WTC11 (cell line): Measurements from ENCODE around the gene FAM131C. TPM values are rescaled to one million over a fixed set of nuclear protein-coding genes. Genes with fewer than 3 reads are reported as not detected.

Source experiments
- ATAC-seq: fragments of 200-7000 bp; cut with Tn5 transposase; 2 replicates; pipeline ENCODE4 v1.10.0; 2021; ENCODE audit warnings: mild to moderate bottlenecking, moderate library complexity
- CTCF ChIA-PET: fragments of 300-600 bp; sonication (Branson Sonifier 250); formaldehyde crosslinking; loops from one replicate; lab custom pipeline; 2021; ENCODE audit warnings: antibody characterized with exemption; lab: Charles Lee
- POLR2A ChIA-PET: fragments of 350-600 bp; sonication (Branson Sonifier 250); formaldehyde crosslinking; loops from one replicate; lab custom pipeline; 2021; ENCODE audit warnings: antibody characterized with exemption; lab: Charles Lee
- DNase-seq: peaks from one replicate; pipeline ENCODE4 v3.0.0; 2021; ENCODE audit warnings: low spot score
- H3K27ac Mint-ChIP-seq: 2 replicates; pipeline ENCODE4 v1.8.0; 2021; ENCODE audit warnings: mixed read lengths
- H3K27me3 Mint-ChIP-seq: 2 replicates; pipeline ENCODE4 v1.8.0; 2021; ENCODE audit warnings: low read depth, mild to moderate bottlenecking, moderate library complexity, mixed read lengths
- H3K36me3 Mint-ChIP-seq: 2 replicates; pipeline ENCODE4 v1.8.0; 2021; ENCODE audit warnings: mixed read lengths
- H3K4me1 Mint-ChIP-seq: 2 replicates; pipeline ENCODE4 v1.8.0; 2022; ENCODE audit warnings: mixed read lengths
- H3K4me3 Mint-ChIP-seq: 2 replicates; pipeline ENCODE4 v1.8.0; 2021; ENCODE audit warnings: mild to moderate bottlenecking, moderate library complexity, mixed read lengths
- H3K9me3 Mint-ChIP-seq: 2 replicates; pipeline ENCODE4 v1.8.0; 2021; ENCODE audit warnings: mixed read lengths
- HMGA2 ChIP-seq: fragments of 250-450 bp; sonication (Bioruptor Pico); IDR thresholded peaks from 2 replicates; pipeline ENCODE4 v1.4.0; 2021; ENCODE audit warnings: mild to moderate bottlenecking, moderate library complexity
- IRF2 ChIP-seq: sonication (generic); formaldehyde crosslinking; IDR thresholded peaks from 2 replicates; pipeline ENCODE4 v1.8.0; 2022; ENCODE audit warnings: low read depth, missing genetic modification reagents, borderline replicate concordance
- NFE2L1 ChIP-seq: sonication (generic); formaldehyde crosslinking; IDR thresholded peaks from 2 replicates; pipeline ENCODE4 v1.8.1; 2023; ENCODE audit warnings: missing genetic modification reagents
- ZMAT4 ChIP-seq: fragments of 250-450 bp; sonication (Bioruptor Pico); IDR thresholded peaks from 2 replicates; pipeline ENCODE4 v1.9.0; 2021; ENCODE audit warnings: mild to moderate bottlenecking
- ZNF219 ChIP-seq: sonication (generic); formaldehyde crosslinking; IDR thresholded peaks from 2 replicates; pipeline ENCODE4 v1.8.0; 2023; ENCODE audit warnings: missing genetic modification reagents, mild to moderate bottlenecking, borderline replicate concordance
- ZNF263 ChIP-seq: sonication (generic); formaldehyde crosslinking; IDR thresholded peaks from 2 replicates; pipeline ENCODE4 v1.8.1; 2022; ENCODE audit warnings: low read depth, mild to moderate bottlenecking, moderate library complexity, missing genetic modification reagents
- ZNF396 ChIP-seq: fragments of 250-450 bp; sonication (Bioruptor Pico); IDR thresholded peaks from 2 replicates; pipeline ENCODE4 v1.8.0; 2021; ENCODE audit warnings: mild to moderate bottlenecking, moderate library complexity, borderline replicate concordance
- ZNF416 ChIP-seq: fragments of 250-450 bp; sonication (Bioruptor Pico); IDR thresholded peaks from 2 replicates; pipeline ENCODE4 v1.9.0; 2021; ENCODE audit warnings: mild to moderate bottlenecking, inconsistent platforms
- ZNF423 ChIP-seq: fragments of 250-450 bp; sonication (Bioruptor Pico); IDR thresholded peaks from 2 replicates; pipeline ENCODE4 v2.1.2; 2022; ENCODE audit warnings: mild to moderate bottlenecking, moderate library complexity
- ZNF425 ChIP-seq: fragments of 250-450 bp; sonication (Bioruptor Pico); conservative IDR thresholded peaks from 2 replicates; pipeline ENCODE4 v1.9.0; 2021; ENCODE audit warnings: mild to moderate bottlenecking
- total RNA-seq: library from RNA; stranded (reverse); gene quantifications from 3 replicates; pipeline ENCODE4 v1.2.3, GENCODE V29; 2021
- TF ChIP-seq, protein P1 (sequence below): sonication (generic); formaldehyde crosslinking; IDR thresholded peaks from 2 replicates; pipeline ENCODE4 v1.8.1; 2023; ENCODE audit warnings: mild to moderate bottlenecking, moderate library complexity, missing genetic modification reagents
- TF ChIP-seq, protein P2 (sequence below): sonication (generic); formaldehyde crosslinking; IDR thresholded peaks from 2 replicates; pipeline ENCODE4 v1.8.1; 2023; ENCODE audit warnings: mild to moderate bottlenecking, missing genetic modification reagents, moderate library complexity
- TF ChIP-seq, protein P3 (sequence below): sonication (generic); formaldehyde crosslinking; IDR thresholded peaks from 2 replicates; pipeline ENCODE4 v1.8.0; 2022; ENCODE audit warnings: missing genetic modification reagents
- TF ChIP-seq, protein P4 (sequence below): sonication (generic); formaldehyde crosslinking; IDR thresholded peaks from 2 replicates; pipeline ENCODE4 v1.8.0; 2022; ENCODE audit warnings: mild to moderate bottlenecking, missing genetic modification reagents
- TF ChIP-seq, protein P5 (sequence below): sonication (generic); formaldehyde crosslinking; IDR thresholded peaks from 2 replicates; pipeline ENCODE4 v1.8.1; 2023; ENCODE audit warnings: mild to moderate bottlenecking, missing genetic modification reagents

The FAM131C gene
- total RNA-seq, 1 experiment from 2014 or later, result 1.4 TPM

- TF ChIP-seq, protein P1, sequence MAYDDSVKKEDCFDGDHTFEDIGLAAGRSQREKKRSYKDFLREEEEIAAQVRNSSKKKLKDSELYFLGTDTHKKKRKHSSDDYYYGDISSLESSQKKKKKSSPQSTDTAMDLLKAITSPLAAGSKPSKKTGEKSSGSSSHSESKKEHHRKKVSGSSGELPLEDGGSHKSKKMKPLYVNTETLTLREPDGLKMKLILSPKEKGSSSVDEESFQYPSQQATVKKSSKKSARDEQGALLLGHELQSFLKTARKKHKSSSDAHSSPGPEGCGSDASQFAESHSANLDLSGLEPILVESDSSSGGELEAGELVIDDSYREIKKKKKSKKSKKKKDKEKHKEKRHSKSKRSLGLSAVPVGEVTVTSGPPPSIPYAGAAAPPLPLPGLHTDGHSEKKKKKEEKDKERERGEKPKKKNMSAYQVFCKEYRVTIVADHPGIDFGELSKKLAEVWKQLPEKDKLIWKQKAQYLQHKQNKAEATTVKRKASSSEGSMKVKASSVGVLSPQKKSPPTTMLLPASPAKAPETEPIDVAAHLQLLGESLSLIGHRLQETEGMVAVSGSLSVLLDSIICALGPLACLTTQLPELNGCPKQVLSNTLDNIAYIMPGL, result no peak
- TF ChIP-seq IRF2 (CRISPR knock-in tag) (no peak), HMGA2 (no peak), ZNF423 (CRISPR knock-in tag) (no peak), ZNF416 (CRISPR knock-in tag) (no peak), ZNF219 (CRISPR knock-in tag) (no peak), NFE2L1 (CRISPR knock-in tag) (no peak)
- TF ChIP-seq, protein P2, sequence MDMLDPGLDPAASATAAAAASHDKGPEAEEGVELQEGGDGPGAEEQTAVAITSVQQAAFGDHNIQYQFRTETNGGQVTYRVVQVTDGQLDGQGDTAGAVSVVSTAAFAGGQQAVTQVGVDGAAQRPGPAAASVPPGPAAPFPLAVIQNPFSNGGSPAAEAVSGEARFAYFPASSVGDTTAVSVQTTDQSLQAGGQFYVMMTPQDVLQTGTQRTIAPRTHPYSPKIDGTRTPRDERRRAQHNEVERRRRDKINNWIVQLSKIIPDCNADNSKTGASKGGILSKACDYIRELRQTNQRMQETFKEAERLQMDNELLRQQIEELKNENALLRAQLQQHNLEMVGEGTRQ (CRISPR knock-in tag), result no peak
Measured at GRCh38 chr1:16088351-16088911, 15.0 kb upstream of the FAM131C start (continued).

- TF ChIP-seq ZNF425 (no peak), ZNF396 (CRISPR knock-in tag) (no peak), ZNF263 (CRISPR knock-in tag) (peak; percentile 85), ZMAT4 (CRISPR knock-in tag) (no peak)
- TF ChIP-seq, protein P3, sequence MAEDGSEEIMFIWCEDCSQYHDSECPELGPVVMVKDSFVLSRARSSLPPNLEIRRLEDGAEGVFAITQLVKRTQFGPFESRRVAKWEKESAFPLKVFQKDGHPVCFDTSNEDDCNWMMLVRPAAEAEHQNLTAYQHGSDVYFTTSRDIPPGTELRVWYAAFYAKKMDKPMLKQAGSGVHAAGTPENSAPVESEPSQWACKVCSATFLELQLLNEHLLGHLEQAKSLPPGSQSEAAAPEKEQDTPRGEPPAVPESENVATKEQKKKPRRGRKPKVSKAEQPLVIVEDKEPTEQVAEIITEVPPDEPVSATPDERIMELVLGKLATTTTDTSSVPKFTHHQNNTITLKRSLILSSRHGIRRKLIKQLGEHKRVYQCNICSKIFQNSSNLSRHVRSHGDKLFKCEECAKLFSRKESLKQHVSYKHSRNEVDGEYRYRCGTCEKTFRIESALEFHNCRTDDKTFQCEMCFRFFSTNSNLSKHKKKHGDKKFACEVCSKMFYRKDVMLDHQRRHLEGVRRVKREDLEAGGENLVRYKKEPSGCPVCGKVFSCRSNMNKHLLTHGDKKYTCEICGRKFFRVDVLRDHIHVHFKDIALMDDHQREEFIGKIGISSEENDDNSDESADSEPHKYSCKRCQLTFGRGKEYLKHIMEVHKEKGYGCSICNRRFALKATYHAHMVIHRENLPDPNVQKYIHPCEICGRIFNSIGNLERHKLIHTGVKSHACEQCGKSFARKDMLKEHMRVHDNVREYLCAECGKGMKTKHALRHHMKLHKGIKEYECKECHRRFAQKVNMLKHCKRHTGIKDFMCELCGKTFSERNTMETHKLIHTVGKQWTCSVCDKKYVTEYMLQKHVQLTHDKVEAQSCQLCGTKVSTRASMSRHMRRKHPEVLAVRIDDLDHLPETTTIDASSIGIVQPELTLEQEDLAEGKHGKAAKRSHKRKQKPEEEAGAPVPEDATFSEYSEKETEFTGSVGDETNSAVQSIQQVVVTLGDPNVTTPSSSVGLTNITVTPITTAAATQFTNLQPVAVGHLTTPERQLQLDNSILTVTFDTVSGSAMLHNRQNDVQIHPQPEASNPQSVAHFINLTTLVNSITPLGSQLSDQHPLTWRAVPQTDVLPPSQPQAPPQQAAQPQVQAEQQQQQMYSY (CRISPR knock-in tag), result no peak
- TF ChIP-seq, protein P4, sequence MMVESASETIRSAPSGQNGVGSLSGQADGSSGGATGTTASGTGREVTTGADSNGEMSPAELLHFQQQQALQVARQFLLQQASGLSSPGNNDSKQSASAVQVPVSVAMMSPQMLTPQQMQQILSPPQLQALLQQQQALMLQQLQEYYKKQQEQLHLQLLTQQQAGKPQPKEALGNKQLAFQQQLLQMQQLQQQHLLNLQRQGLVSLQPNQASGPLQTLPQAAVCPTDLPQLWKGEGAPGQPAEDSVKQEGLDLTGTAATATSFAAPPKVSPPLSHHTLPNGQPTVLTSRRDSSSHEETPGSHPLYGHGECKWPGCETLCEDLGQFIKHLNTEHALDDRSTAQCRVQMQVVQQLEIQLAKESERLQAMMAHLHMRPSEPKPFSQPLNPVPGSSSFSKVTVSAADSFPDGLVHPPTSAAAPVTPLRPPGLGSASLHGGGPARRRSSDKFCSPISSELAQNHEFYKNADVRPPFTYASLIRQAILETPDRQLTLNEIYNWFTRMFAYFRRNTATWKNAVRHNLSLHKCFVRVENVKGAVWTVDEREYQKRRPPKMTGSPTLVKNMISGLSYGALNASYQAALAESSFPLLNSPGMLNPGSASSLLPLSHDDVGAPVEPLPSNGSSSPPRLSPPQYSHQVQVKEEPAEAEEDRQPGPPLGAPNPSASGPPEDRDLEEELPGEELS, result no peak
- TF ChIP-seq, protein P5, sequence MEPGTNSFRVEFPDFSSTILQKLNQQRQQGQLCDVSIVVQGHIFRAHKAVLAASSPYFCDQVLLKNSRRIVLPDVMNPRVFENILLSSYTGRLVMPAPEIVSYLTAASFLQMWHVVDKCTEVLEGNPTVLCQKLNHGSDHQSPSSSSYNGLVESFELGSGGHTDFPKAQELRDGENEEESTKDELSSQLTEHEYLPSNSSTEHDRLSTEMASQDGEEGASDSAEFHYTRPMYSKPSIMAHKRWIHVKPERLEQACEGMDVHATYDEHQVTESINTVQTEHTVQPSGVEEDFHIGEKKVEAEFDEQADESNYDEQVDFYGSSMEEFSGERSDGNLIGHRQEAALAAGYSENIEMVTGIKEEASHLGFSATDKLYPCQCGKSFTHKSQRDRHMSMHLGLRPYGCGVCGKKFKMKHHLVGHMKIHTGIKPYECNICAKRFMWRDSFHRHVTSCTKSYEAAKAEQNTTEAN, result no peak
- TF ChIP-seq, protein P2 (CRISPR knock-in tag), result no peak
- ATAC-seq (no peak), DNase-seq (no peak)
- peaks cover 9% of the 10 kb centered on the region; the same call in 1 of the 2 replicates for H3K4me1 Mint-ChIP-seq
- H3K9me3 Mint-ChIP-seq, result no peaks in the 10 kb centered on the region
- H3K27ac Mint-ChIP-seq, result no peak overlapping the region
- H3K36me3 Mint-ChIP-seq, result no peaks in the 10 kb centered on the region
- H3K27me3 Mint-ChIP-seq, result no peaks in the 10 kb centered on the region
- ChIA-PET CTCF (interaction anchor here (0.7 to 1.8 kb wide), 5 partner anchors 9 to 206 kb away, joined by 3 to 9 read pairs (median 7); partner anchors contain the start of gene FAM131C), POLR2A (interaction anchor here (0.7 kb wide), 1 partner anchor 117 kb away, joined by 3 read pairs; no protein-coding TSS in a partner anchor)
- H3K4me3 Mint-ChIP-seq, result no peak overlapping the region
Measured at GRCh38 chr1:16087733-16088132, 14.3 kb upstream of the FAM131C start.
